DMS53 treated with DMSO at 0.1 percent for 48 hours (cell line): ENCODE measurements around the gene DYNC1H1.

ENCODE experiments used
- DNase-seq: peaks from one replicate; lab custom pipeline; 2025; ENCODE audit not compliant: unreplicated experiment; lab: John Stamatoyannopoulos, UW

DYNC1H1 gene

DNA sequence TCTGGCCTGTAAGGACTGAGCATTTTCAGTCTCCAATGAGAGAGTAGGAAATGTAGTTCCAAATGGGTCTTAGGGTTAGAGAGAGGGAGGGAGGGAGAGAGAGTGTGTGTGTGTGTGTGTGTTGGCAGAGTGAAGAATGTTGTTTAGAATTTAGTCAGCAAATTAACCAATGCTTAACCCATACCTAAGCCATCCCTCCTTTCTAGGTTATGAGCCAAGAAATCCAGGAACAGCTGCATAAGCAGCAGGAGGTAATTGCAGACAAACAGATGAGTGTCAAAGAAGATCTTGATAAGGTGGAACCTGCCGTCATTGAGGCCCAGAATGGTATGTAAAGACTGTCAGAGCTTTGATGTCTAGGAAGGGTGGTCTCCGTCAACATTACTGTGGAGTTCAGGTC is 65.6 kb downstream of the DYNC1H1 start:
- DNase-seq: no peak

DNA sequence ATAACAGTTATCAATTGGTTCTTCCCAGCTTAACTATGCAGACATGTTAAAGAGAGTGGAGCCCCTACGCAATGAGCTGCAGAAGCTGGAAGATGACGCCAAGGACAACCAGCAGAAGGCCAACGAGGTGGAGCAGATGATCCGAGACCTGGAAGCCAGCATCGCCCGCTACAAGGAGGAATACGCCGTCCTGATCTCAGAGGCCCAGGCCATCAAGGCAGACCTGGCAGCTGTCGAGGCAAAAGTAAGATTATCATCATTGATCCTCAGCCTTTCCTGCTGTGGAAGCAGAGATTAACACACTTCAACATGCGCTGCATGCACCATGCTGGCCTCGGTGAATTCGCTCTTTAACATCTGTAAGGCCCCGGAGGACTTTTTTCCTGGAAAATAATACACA is 68.9 kb downstream of the DYNC1H1 start:
- DNase-seq: no peak

DNA sequence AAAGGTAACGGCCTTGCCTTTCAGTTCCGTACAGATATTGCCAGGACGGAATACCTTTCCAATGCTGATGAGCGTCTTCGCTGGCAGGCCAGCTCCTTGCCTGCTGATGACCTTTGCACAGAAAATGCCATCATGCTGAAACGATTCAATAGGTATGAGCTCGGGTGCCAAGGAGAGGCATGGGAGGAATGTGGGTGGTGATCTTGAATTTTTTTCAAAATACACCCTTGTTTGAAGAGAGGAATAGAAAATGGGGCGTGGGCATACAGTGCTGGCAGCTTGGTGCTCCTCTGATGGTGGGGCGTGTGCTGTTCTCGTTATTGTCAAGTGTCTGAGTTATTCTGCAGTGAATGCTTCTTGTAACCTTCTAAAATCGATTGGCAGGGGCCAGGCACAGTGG is 69.9 kb downstream of the DYNC1H1 start:
- no peak for DNase-seq

DNA sequence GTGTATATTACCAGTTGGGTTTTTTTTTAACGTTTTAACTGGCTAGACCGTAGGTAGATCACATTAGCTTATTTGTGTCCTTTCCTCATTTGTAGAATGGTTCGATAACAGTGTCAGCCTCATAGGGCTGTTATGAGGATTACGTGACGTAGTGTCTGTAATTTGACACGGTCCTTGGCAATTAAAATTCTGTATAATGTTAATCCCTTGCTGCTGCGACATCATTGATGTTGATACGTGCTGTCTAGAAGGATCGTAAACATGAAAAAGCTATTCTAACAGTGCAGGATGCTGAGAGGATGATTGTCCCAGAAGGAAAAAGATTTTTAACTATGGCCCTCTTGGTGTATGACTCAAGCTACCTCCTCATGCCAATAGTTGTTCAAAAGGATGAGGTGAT is 71.5 kb downstream of the DYNC1H1 start:
- DNase-seq: no peak

DNA sequence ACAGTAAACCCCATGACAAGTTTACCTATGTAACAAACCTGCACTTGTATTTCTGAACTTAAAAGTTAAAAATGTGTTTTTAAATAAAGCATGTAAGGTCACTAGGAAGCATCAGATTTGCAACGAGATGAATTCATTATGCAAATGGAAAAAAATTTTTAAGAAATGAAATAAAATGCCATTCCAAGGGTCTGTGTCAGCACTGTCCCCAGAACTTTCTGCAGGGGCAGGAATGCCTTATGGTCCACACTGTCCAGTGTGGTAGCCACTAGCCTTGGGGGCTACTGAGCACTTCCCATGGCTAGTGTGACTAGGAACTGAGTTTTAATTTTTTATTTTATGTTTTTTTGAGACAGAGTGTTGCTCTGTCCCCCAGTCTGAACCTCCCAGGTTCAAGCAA is 73.3 kb downstream of the DYNC1H1 start:
- no peak for DNase-seq

DNA sequence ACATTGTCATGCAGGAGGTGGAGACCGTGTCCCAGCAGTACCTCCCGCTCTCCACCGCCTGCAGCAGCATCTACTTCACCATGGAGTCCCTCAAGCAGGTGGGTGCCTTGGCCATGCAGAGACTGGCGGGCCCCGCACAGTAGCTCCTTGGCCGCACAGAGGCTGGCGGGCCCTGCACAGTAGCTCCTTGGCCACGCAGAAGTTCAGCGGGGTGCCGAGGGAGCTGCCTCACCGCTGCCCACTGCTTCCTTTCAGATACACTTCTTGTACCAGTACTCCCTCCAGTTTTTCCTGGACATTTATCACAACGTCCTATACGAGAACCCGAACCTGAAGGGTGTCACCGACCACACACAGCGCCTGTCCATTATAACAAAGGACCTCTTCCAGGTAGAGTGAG is 74.8 kb downstream of the DYNC1H1 start:
- DNase-seq: no peak

DNA sequence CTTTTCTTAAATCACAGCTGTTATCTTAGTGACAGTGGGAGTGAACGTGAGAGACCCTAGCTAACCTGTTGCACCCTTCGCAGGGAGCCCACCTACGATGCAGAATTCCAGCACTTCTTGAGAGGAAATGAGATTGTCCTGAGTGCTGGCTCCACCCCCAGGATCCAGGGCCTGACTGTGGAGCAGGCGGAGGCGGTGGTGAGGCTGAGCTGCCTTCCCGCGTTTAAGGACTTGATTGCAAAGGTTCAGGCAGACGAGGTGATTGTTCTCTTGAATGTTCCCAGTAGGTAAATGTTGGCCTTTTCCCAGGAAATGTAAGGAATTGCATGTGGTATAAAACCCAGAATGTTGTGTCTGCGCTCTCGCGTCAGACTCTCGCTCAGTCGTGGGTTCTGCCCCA is 75.8 kb downstream of the DYNC1H1 start:
- DNase-seq: no peak

DNA sequence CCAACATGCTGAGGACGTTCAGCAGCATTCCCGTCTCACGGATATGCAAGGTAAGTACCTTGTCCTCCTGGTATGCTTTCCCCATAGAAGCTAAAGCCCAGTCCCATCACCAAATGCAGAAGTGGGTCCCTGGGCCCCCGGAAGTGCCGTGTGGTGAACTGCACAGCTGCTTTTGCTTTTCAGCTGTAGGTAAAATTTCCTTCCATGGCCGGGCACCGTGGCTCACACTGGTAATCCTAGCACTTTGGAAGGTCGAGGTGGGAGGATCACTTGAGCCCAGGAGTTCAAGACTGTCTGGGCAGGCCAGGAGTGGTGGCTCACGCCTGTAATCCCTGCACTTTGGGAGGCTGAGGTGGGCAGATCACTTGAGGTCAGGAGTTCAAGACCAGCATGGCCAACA is 78.3 kb downstream of the DYNC1H1 start:
- DNase-seq: no peak

DNA sequence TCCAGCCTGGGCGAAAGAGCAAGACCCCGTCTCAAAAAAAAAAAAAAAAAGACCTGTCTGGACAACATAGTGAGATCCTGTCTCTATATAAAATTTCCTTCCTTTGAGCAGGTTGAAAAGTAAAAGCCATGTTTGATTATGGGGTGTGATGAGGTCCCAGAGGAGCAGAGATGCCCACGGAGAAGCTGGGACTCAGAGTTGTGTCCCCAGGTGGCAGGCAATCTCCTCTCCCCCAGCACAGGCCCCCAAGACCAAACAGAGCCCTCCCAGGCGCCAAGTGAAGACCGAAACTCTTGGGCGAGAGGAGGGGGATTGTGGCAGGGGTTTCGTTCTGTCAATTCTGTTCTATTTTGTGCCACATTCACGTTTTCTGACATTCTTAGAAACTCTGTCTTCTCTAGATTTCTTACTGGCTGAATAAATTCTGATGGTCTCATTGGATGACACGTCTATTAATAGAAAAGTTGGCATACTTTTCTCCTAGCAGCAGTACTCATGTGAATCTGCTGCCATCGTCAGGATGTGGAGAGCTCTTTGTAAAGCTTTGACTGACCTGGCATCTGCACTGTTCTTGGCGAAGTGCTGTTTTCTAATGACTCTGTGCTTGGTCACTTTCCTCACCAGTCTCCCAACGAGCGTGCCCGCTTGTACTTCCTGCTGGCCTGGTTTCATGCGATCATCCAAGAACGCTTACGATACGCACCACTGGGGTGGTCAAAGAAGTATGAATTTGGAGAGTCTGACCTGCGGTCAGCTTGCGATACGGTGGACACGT is 79.1 kb downstream of the DYNC1H1 start:
- DNase-seq: no peak

DNA sequence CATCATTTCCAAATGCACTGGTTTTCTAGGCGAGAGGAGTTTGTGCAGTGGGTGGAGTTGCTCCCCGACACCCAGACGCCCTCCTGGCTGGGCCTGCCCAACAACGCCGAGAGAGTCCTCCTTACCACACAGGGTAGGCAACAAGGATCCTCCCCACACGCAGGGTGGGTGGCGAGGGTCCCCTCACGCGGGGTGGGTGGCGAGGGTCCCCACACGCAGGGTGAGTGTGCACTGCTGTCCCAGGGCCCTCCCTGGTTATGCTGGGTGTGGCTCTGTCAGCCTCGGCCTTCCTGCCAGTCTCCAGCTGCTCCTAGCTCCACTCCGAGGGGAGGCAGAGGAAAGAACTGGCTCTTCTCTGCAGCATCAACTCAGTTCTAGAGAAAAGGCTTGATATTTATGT is 80.2 kb downstream of the DYNC1H1 start:
- no peak for DNase-seq

DNA sequence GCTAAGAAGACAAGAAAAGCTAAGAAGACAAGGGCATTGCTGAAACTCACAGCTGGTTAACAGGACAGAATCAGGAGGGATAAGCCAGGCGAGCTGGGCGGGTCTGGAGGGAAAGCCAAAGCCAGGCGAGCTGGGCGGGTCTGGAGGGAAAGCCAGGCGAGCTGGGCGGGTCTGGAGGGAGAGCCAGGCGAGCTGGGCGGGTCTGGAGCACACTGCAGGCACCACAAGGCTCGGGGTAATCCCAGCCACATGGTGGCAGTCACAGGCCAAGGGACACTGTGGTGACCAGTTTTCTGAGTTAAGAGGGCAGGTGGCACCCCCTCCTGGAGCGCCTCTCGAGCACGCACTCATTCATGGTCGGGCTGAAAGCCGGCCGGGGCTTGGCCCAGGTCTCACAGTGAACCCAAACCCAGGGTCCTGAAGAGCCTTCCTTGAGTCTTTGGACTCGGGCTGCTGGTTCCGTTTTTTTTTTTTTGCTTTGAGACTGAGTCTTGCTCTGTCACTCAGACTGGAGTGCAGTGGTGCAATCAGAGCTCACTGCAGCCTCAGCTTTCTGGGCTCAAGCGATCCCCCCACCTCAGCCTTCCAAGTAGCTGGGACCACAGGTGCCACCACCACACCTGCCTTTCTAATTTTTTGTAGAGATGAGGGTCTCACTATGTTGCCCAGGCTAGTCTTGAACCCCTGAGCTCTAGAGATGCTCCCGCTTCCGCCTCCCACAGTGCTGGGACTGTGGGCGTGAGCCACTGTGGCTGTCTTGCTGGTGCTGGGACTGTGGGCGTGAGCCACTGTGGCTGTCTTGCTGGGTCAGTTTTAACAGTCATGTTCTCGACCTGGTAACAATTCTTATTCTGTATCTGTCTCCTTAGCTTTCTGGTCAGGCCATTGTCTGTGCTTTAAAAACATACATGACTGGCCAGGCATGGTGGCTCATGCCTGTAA is 82.2 kb downstream of the DYNC1H1 start:
- no peak for DNase-seq

DNA sequence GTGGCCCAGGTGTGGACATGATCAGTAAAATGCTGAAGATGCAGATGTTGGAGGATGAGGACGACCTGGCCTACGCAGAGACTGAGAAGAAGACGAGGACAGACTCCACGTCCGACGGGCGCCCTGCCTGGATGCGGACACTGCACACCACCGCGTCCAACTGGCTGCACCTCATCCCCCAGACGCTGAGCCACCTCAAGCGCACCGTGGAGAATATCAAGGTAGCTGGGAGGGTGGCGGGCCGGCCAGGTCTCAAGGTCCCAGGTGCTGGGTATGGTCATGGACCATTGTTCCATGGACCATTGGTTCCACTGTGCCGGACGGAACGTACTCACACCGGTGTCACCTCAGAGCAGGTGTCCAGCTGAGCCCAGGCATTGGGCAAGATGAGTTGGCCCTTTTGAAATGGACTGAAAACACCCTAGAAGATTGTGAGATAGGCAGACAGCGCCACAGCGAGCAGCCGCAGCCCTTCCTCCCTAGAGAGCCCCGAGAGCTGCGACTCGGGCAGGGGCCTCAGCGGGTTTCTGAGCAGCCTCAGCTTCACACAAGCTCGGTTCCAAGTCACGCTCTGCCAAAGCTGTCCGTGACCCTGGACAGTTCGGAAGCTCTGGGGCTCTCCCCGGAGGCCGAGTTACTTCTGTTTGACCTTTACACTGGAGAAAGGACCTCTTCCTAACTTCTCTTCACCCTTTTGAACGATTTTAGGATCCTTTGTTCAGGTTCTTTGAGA is 83.6 kb downstream of the DYNC1H1 start:
- DNase-seq: no peak

DNA sequence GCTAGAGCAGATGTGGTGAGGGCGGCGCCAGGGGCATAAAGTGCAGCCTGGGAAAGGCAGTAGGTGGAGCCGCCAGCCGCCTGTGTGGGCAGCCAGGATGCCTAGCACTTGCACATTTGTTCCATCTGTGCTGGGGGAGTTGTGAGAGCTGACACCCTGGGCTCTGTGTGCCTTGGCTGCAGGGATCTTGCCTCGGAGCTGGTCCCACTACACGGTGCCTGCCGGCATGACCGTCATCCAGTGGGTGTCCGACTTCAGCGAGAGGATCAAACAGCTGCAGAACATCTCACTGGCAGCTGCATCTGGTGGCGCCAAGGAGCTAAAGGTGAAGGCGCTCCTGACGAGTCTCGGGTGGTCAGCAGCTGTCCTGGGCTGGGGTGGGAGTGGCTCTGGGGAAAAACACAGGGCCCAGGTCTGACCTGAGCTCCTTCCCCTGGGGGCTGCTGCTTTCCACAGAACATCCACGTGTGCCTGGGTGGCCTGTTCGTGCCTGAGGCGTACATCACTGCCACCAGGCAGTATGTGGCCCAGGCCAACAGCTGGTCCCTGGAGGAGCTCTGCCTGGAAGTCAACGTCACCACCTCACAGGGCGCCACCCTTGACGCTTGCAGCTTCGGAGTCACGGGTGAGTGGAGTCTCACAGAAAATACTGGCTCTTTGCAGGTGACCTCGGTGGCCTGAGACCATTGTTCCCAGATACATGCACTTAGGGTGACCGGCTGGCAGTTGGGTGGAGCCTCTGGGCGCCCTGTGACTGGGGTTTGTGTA is 85.1 kb downstream of the DYNC1H1 start:
- no peak for DNase-seq

DNA sequence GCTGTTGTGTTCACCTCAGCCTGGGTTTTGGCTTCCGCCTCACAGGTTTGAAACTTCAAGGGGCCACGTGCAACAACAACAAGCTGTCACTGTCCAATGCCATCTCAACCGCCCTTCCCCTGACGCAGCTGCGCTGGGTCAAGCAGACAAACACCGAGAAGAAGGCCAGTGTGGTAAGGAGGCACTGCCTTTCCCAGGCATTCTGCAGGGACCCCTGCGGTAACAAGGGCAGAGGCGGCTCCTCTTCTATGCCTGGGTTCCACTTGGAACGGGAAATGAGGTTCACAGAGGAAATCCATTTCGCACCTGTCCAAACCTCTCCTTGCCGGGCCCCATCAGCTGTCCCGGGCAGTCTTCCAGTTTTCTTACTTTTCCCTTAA is 85.6 kb downstream of the DYNC1H1 start:
- no peak for DNase-seq

DNA sequence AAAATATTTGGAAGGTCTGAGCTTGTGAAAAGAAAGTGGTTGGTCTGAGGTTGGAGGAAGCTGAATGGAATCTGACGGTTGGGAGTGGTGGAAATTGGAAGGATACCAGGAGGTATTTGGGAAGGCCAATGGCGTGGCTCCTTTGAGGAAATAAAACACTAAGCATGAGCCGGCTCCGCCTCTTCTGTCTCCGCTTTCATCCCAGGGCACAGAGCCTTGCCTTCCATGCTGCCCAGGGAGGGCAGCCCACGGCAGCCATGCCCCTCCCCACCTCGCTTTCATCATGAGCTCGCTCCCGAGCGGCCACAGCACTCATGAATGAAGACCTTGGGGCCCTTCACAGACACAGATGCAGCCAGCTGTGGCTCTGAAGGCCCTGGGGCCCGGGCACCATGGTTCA is 86.3 kb downstream of the DYNC1H1 start:
- no peak for DNase-seq

DNA sequence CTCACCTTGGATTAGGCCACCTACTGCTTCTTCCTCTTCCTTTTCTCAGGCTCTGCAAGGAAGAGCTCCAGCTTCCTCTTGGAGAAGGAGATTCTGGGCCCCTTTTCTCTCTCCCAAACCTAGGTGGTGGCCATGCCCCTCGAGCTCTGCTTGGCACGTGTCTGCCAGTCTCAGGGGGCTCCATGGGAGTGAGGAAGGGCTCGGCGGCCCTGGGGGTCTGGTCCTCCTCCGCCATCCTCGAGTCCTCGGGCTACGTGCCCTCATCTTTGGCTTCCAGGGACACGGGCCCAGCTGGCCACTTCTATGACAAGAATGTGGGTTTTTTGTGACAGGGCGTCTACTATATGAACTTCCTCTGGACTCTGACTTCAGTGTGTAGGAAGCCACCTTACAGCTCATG is 88.1 kb downstream of the DYNC1H1 start:
- DNase-seq: no peak

DNA sequence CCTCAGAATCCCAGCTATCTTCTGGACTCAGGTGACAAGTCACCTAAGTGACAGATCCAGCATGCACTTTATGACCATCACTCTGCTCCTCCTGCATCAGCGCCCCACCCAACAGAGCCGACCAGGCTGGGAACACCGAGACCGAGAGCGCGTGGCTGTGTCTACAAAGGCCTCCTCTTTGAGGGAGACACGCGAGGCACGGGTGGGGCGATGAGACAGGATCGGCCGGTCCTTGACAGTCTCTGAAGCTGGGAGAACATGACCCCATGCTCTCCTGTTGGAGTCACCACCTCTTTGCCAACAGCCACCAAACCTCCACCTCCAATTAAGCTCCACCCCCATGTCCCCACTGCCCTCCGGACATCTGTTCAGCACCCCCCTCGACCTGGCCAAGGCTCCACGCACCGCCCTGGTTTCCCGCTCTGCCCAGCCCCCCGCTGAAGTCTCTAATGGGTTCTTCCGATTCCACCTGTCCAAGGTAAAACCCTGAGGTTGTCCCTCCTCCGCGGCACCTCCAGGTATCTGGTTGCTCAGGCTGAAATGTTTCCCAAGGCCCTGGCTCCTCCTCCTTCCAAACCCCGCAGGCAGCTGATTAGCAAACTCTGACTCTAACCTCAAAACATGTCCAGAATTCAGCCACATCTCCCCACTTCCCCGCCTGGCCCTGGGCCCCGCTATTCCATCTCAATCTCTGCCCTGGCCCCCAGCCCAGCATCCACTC is 91.0 kb downstream of the DYNC1H1 start:
- no peak for DNase-seq

DNA sequence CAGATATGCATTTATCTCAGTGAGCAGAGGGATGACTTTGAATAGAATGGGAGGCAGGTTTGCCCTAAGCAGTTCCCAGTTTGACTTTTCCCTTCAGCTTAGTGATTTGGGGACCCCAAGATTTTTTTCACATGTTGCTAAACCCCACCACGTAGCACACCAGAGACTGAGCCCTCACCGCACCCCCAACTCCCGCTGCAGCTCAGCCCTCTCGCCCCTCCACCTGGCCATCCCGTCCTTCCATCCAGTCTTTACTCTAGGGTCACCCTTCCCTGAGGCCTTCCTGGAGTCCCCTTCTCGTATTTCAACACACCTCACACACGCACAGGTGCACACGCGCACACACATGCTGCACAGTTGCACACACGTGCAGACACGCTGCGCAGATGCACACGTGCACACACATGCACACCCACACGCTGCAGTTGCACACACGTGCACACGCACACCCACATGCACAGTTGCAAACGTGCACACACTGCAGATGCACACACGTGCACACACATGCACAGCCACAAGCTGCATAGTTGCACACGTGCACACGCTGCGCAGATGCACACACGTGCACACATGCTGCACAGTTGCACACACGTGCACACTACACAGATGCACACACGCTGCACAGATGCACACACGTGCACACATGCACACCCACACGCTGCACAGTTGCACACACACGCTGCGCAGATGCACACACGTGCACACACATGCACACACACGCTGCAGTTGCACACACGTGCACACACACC is 92.5 kb downstream of the DYNC1H1 start:
- no peak for DNase-seq

DNA sequence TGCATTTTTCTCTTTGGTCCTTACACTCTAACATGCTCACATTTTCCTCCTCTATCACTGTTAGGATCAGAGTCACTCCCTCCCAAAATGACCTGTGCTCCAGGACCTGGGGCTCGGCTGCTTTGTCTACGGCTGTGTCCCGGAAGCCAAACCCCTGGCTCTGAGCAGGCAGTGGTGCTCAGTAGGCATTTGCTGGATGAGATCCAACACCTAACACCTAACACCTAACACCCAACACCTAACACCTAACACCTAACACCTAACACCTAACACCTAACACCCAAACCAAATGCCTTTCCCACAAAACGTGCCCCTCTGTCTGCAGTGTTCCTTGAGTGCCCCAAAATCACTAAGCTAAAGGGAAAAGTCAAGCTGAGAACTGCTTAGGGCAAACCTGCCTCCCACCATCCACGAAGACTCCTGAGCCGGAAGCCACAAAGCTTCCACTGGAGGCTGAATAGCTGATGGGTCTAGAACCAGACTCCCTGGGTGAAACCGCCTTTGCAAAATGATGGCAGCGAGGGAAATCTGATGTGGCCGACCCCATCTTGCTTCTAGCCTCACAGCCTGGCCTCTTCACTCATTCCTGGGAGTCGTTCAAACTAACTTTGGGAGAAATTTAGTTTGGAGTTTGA is 93.2 kb downstream of the DYNC1H1 start:
- DNase-seq: no peak
